NCI-H1436 treated with DMSO at 0.1 percent for 48 hours (cell line): Measurements from ENCODE around the gene CKAP4.

Experiments
- DNase-seq: peaks from one replicate; lab custom pipeline; 2025; lab: John Stamatoyannopoulos, UW

Gene CKAP4

GRCh38 chr12:106239241-106239950 lies 8.4 kb downstream of the CKAP4 start:
- DNase-seq = no peak

GRCh38 chr12:106238146-106238545 lies 9.7 kb downstream of the CKAP4 start:
- DNase-seq = no peak

- DNase-seq = no peak
These were observed 12.1 kb downstream of the CKAP4 start for GRCh38 chr12:106235770-106236169.

- no peak for DNase-seq
These were observed 13.4 kb downstream of the CKAP4 start for GRCh38 chr12:106234449-106234848.

GRCh38 chr12:106233011-106233410 lies 14.8 kb downstream of the CKAP4 start:
- DNase-seq = no peak

GRCh38 chr12:106229036-106229591 lies 18.7 kb downstream of the CKAP4 start:
- DNase-seq = no peak

- DNase-seq = no peak
These were observed 19.5 kb downstream of the CKAP4 start for GRCh38 chr12:106228320-106228710.

- DNase-seq = no peak
These were observed 20.0 kb downstream of the CKAP4 start for GRCh38 chr12:106227641-106228319.

GRCh38 chr12:106226884-106227640 lies 20.8 kb downstream of the CKAP4 start:
- peak; percentile 42 for DNase-seq

- DNase-seq = no peak
These were observed 23.5 kb downstream of the CKAP4 start for GRCh38 chr12:106224355-106224706.

- DNase-seq = no peak
These were observed 24.1 kb downstream of the CKAP4 start for GRCh38 chr12:106223485-106224354.

- DNase-seq = no peak
These were observed 27.3 kb downstream of the CKAP4 start for GRCh38 chr12:106220536-106220935.

- no peak for DNase-seq
These were observed 28.8 kb downstream of the CKAP4 start for GRCh38 chr12:106219043-106219442.

GRCh38 chr12:106217706-106218105 lies 30.1 kb downstream of the CKAP4 start:
- no peak for DNase-seq

- DNase-seq = no peak
These were observed 33.2 kb downstream of the CKAP4 start for GRCh38 chr12:106214571-106214970.

- DNase-seq = no peak
These were observed 34.2 kb downstream of the CKAP4 start for GRCh38 chr12:106213662-106214061.

GRCh38 chr12:106211973-106212372 lies 35.8 kb downstream of the CKAP4 start:
- no peak for DNase-seq

GRCh38 chr12:106205208-106206069 lies 42.4 kb downstream of the CKAP4 start:
- DNase-seq = no peak

- no peak for DNase-seq
These were observed 43.5 kb downstream of the CKAP4 start for GRCh38 chr12:106204312-106204711.

GRCh38 chr12:106197906-106198623 lies 49.8 kb downstream of the CKAP4 start:
- DNase-seq = no peak
